Mesendoderm (in vitro differentiated cells): ENCODE measurements around the gene TMEM132D. TPM values are rescaled to one million over a fixed set of nuclear protein-coding genes. Genes with fewer than 3 reads are reported as not detected.

Experiments used
- DNase-seq: peaks from one replicate; pipeline ENCODE4 v3.0.0; 2013
- H2AK5ac ChIP-seq: 2 replicates; pipeline ENCODE4 v1.6.1; 2013; ENCODE audit warnings: low read length, inconsistent platforms
- H2BK120ac ChIP-seq: 2 replicates; pipeline ENCODE4 v1.6.1; 2013; ENCODE audit warnings: low read depth, mild to moderate bottlenecking, low read length, moderate library complexity, mixed read lengths
- H2BK15ac ChIP-seq: replicated peaks from 2 replicates; pipeline ENCODE4 v1.6.1; 2013; ENCODE audit warnings: low read depth, mild to moderate bottlenecking, moderate library complexity
- H2BK5ac ChIP-seq: 2 replicates; pipeline ENCODE4 v1.6.1; 2013; ENCODE audit warnings: low read length, inconsistent platforms
- H3K18ac ChIP-seq: 2 replicates; pipeline ENCODE4 v1.6.1; 2013; ENCODE audit warnings: mild to moderate bottlenecking, low read length, mixed read lengths
- H3K23ac ChIP-seq: one replicate; pipeline ENCODE4 v1.6.1; 2013; ENCODE audit warnings: low read length
- H3K27ac ChIP-seq: 2 replicates; pipeline ENCODE4 v1.5.1; 2013; ENCODE audit warnings: low read depth, mild to moderate bottlenecking, inconsistent platforms, low read length, moderate library complexity
- H3K27me3 ChIP-seq: 2 replicates; pipeline ENCODE4 v1.6.1; 2013; ENCODE audit warnings: low read length, control low read depth, mild to moderate bottlenecking, inconsistent platforms; ENCODE audit not compliant: insufficient read depth, poor library complexity
- H3K36me3 ChIP-seq: 2 replicates; pipeline ENCODE4 v1.6.1; 2013; ENCODE audit warnings: low read length, inconsistent platforms; ENCODE audit not compliant: control insufficient read depth, insufficient read depth
- H3K4ac ChIP-seq: one replicate; pipeline ENCODE4 v1.6.1; 2013; ENCODE audit warnings: low read depth, mild to moderate bottlenecking, low read length, moderate library complexity
- H3K4me1 ChIP-seq: 2 replicates; pipeline ENCODE4 v1.6.1; 2013; ENCODE audit warnings: low read depth, low read length, inconsistent platforms; ENCODE audit not compliant: control insufficient read depth
- H3K4me2 ChIP-seq: 2 replicates; pipeline ENCODE4 v1.6.1; 2013; ENCODE audit warnings: low read length
- H3K4me3 ChIP-seq: 2 replicates; pipeline ENCODE4 v1.5.1; 2013; ENCODE audit warnings: mild to moderate bottlenecking, low read length
- H3K56ac ChIP-seq: one replicate; pipeline ENCODE4 v1.6.1; 2013; ENCODE audit warnings: low read length
- H3K79me1 ChIP-seq: 2 replicates; pipeline ENCODE4 v1.6.1; 2013; ENCODE audit warnings: low read length, inconsistent platforms
- H3K79me2 ChIP-seq: 2 replicates; pipeline ENCODE4 v1.6.1; 2013; ENCODE audit warnings: mild to moderate bottlenecking, low read length; ENCODE audit not compliant: control insufficient read depth, insufficient read depth
- H3K9ac ChIP-seq: 2 replicates; pipeline ENCODE4 v1.6.1; 2013; ENCODE audit warnings: low read length, inconsistent platforms
- H4K5ac ChIP-seq: one replicate; pipeline ENCODE4 v1.6.1; 2013; ENCODE audit warnings: low read length
- H4K8ac ChIP-seq: one replicate; pipeline ENCODE4 v1.6.1; 2013; ENCODE audit warnings: low read depth, mild to moderate bottlenecking, control low read depth, low read length, moderate library complexity
- WGBS: extraction: QIAGEN DNeasy Blood & Tissue Kit; methylation state at CpG from one replicate; pipeline ENCODE4 v1.1.7; 2013; ENCODE audit warnings: low lambda C conversion rate, missing lambda C conversion rate; ENCODE audit not compliant: insufficient coverage; ENCODE audit errors: extremely low coverage; 5-methylcytosine and 5-hydroxymethylcytosine counted together
- polyA plus RNA-seq, 2 experiments: library from polyadenylated mRNA; stranded (reverse); fragments of 200-250 nt; gene quantifications; one replicate each; pipeline ENCODE4 v1.2.3, GENCODE V29; 2013

The TMEM132D gene
- 3.6 TPM for polyA plus RNA-seq (2013, experiment 1 of 2)
- polyA plus RNA-seq (2013, experiment 2 of 2) = 3.7 TPM

- Histone ChIP-seq H3K36me3 (no peaks in the 10 kb centered on the region), H4K5ac (no peak within 1 kb of the TSS), H2BK15ac (no peak within 1 kb of the TSS), H3K4me3 (peak within 1 kb of the TSS; percentile 60), H3K79me2 (peaks cover 7% of the 10 kb centered on the region), H3K4me2 (peak within 1 kb of the TSS; percentile 87), H2BK120ac (peak within 1 kb of the TSS; percentile 51), H2BK5ac (no peak within 1 kb of the TSS), H3K18ac (peak within 1 kb of the TSS; percentile 94), H3K23ac (peak within 1 kb of the TSS; percentile 85), H3K27me3 (peaks cover 4% of the 10 kb centered on the region), H3K27ac (no peak within 1 kb of the TSS), H3K4me1 (no peaks in the 10 kb centered on the region), H2AK5ac (no peak within 1 kb of the TSS), H3K56ac (peak within 1 kb of the TSS; percentile 89), H4K8ac (no peak within 1 kb of the TSS), H3K4ac (peak within 1 kb of the TSS; percentile 93), H3K9ac (peak within 1 kb of the TSS; percentile 81), H3K79me1 (peaks cover 5% of the 10 kb centered on the region)
- WGBS = no CpG with 5 or more reads among the region's 77 CpGs
- peak; percentile 81 for DNase-seq
These were observed at the start of gene TMEM132D for GRCh38 chr12:129903956-129904829. Gene TMEM132D, minus strand, starts transcription at chr12:129904025.

DNA sequence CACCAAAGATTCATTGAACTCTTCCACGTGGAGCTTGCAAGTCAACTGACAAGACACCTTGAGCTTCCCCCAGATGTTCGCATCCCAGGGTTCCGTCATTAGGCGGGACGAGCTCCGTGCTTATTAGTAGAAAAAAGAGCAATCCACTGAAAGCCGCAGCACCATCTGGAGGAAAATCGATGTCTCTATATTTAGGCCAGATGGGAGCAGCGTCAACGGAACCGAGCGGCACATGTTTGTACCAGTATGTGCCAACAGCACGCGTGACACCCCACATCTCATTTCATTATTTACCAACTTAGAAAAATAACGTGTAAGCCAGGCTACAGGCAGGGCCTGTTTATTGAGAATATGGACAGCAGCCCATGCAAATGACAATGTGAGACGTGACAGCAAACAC lies 45.8 kb upstream of the TMEM132D start:
- Histone ChIP-seq H3K23ac (no peak overlapping the region), H2AK5ac (no peak overlapping the region), H3K36me3 (no peaks in the 10 kb centered on the region), H4K8ac (no peak overlapping the region), H3K4me1 (no peaks in the 10 kb centered on the region), H3K56ac (no peak overlapping the region), H4K5ac (no peak overlapping the region), H3K79me2 (no peaks in the 10 kb centered on the region), H3K9ac (no peak overlapping the region), H3K79me1 (no peaks in the 10 kb centered on the region), H2BK15ac (no peak overlapping the region), H2BK5ac (no peak overlapping the region), H3K27ac (no peak overlapping the region), H2BK120ac (no peak overlapping the region), H3K27me3 (no peaks in the 10 kb centered on the region), H3K4me3 (no peak overlapping the region), H3K4ac (no peak overlapping the region), H3K18ac (no peak overlapping the region), H3K4me2 (no peak overlapping the region)
- WGBS = no CpG with 5 or more reads among the region's 16 CpGs
- no peak for DNase-seq

DNA sequence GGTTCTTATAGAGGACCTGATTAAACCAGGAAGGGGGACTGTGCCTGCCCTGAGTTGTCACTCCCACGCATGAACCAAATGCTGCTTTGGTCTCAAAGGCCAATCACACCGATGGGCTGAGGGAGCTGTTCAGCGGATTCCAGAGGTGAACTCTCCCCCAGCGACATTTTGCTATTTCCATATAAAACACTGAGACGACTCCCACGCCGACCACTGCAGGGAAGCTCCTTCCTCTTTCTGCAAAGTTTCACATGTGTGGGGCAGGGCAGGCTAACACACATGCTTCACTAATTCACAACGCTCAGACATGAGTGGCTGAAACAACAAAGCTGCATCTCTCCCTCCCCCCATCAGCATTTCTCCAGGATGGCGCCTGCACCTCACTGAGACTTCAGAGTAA lies 37.8 kb upstream of the TMEM132D start:
- Histone ChIP-seq H2AK5ac (no peak overlapping the region), H4K5ac (no peak overlapping the region), H3K9ac (no peak overlapping the region), H3K4me1 (no peaks in the 10 kb centered on the region), H2BK15ac (no peak overlapping the region), H3K56ac (no peak overlapping the region), H3K79me1 (no peaks in the 10 kb centered on the region), H3K27ac (no peak overlapping the region), H3K36me3 (no peaks in the 10 kb centered on the region), H3K18ac (no peak overlapping the region), H2BK5ac (no peak overlapping the region), H3K79me2 (no peaks in the 10 kb centered on the region), H3K4ac (no peak overlapping the region), H2BK120ac (no peak overlapping the region), H3K4me3 (no peak overlapping the region), H3K27me3 (no peaks in the 10 kb centered on the region), H3K4me2 (no peak overlapping the region), H3K23ac (no peak overlapping the region), H4K8ac (no peak overlapping the region)
- no peak for DNase-seq
- no CpG with 5 or more reads among the region's 9 CpGs for WGBS

- no peak overlapping the region for H4K8ac ChIP-seq
- H3K23ac ChIP-seq = no peak overlapping the region
- H3K27ac ChIP-seq = no peak overlapping the region
- H3K9ac ChIP-seq = no peak overlapping the region
- H3K4me3 ChIP-seq = no peak overlapping the region
- H2BK15ac ChIP-seq = no peak overlapping the region
- no CpG with 5 or more reads among the region's 7 CpGs for WGBS
- no peak overlapping the region for H2BK5ac ChIP-seq
- H3K36me3 ChIP-seq = no peaks in the 10 kb centered on the region
- H3K4ac ChIP-seq = no peak overlapping the region
- no peaks in the 10 kb centered on the region for H3K79me1 ChIP-seq
- no peak overlapping the region for H2BK120ac ChIP-seq
- H3K4me2 ChIP-seq = no peak overlapping the region
- H4K5ac ChIP-seq = no peak overlapping the region
- H3K56ac ChIP-seq = no peak overlapping the region
- no peak overlapping the region for H3K18ac ChIP-seq
- H3K4me1 ChIP-seq = no peaks in the 10 kb centered on the region
- no peak overlapping the region for H2AK5ac ChIP-seq
- no peaks in the 10 kb centered on the region for H3K79me2 ChIP-seq
- H3K27me3 ChIP-seq = no peaks in the 10 kb centered on the region
- DNase-seq = no peak
These were observed 34.3 kb upstream of the TMEM132D start for GRCh38 chr12:129938089-129938488.

- Histone ChIP-seq H4K5ac (no peak overlapping the region), H3K9ac (no peak overlapping the region), H3K4me1 (no peaks in the 10 kb centered on the region), H3K79me2 (no peaks in the 10 kb centered on the region), H3K27ac (no peak overlapping the region), H3K36me3 (no peaks in the 10 kb centered on the region), H3K56ac (no peak overlapping the region), H3K79me1 (no peaks in the 10 kb centered on the region), H3K23ac (no peak overlapping the region), H2AK5ac (no peak overlapping the region), H3K27me3 (no peaks in the 10 kb centered on the region), H3K4me3 (no peak overlapping the region), H3K18ac (no peak overlapping the region), H3K4me2 (no peak overlapping the region), H2BK5ac (no peak overlapping the region), H2BK120ac (no peak overlapping the region), H4K8ac (no peak overlapping the region), H2BK15ac (no peak overlapping the region), H3K4ac (no peak overlapping the region)
- DNase-seq = no peak
- WGBS = no CpG with 5 or more reads among the region's 5 CpGs
These were observed 33.6 kb upstream of the TMEM132D start for GRCh38 chr12:129937426-129937825.
